Fibroblast of mammary gland (primary cell): ENCODE measurements around the gene MAX.
"Not testable (repeated sequence)": the region's sequence is repeated elsewhere in the genome, so short reads cannot be mapped to it uniquely, and the experiment has no call there.

Experiments used
- DNase-seq: peaks from one replicate; pipeline ENCODE4 v3.0.0-alpha.2; 2010; ENCODE audit warnings: low read depth
- H3K4me3 ChIP-seq: 2 replicates; pipeline ENCODE4 v1.5.1; 2011; ENCODE audit warnings: low read depth, mild to moderate bottlenecking, low read length, moderate library complexity; ENCODE audit not compliant: control insufficient read depth
- CTCF ChIP-seq: conservative IDR thresholded peaks from 2 replicates; pipeline ENCODE4 v1.5.1; 2011; ENCODE audit warnings: low read depth, low read length, inconsistent platforms; ENCODE audit not compliant: control insufficient read depth, insufficient read depth

Gene MAX

GRCh38 chr14:65040666-65041433 is 61.5 kb downstream of the MAX start:
- no peak overlapping the region for H3K4me3 ChIP-seq
- no peak for DNase-seq
- TF ChIP-seq CTCF: no peak

GRCh38 chr14:65038966-65039365 is 63.4 kb downstream of the MAX start:
- no peak for DNase-seq
- TF ChIP-seq CTCF: no peak
- H3K4me3 ChIP-seq: no peak overlapping the region

- TF ChIP-seq CTCF: no peak
- no peak for DNase-seq
Measured at GRCh38 chr14:65035049-65035448, 67.3 kb downstream of the MAX start.

GRCh38 chr14:65034021-65034420 is 68.3 kb downstream of the MAX start:
- H3K4me3 ChIP-seq: no peak overlapping the region
- no peak for TF ChIP-seq CTCF
- DNase-seq: no peak

More at GRCh38 chr14:65035049-65035448, 67.3 kb downstream of the MAX start:
- no peak overlapping the region for H3K4me3 ChIP-seq

- H3K4me3 ChIP-seq: no peak overlapping the region
- TF ChIP-seq CTCF: no peak
- DNase-seq: no peak
Measured at GRCh38 chr14:65033181-65033580, 69.1 kb downstream of the MAX start.

- H3K4me3 ChIP-seq: no peak overlapping the region
- no peak for DNase-seq
- TF ChIP-seq CTCF: no peak
Measured at GRCh38 chr14:65032319-65032718, 70.0 kb downstream of the MAX start.

GRCh38 chr14:65031321-65031720 is 71.0 kb downstream of the MAX start:
- H3K4me3 ChIP-seq, DNase-seq: not testable (repeated sequence)
